HepG2 (cell line): Measurements from ENCODE around the gene DDX28. TPM values are rescaled to one million over a fixed set of nuclear protein-coding genes. Genes with fewer than 3 reads are reported as not detected.

Source experiments
- ATAC-seq: fragments of 200-7000 bp; cut with Tn5 transposase; 3 replicates; pipeline ENCODE4 v1.9.1; 2020; ENCODE audit warnings: mild to moderate bottlenecking, moderate library complexity
- BruUV-seq: library from RNA; stranded (reverse); fragments of 400-500 nt; replicated peaks from 2 replicates; lab custom pipeline; 2021; lab: Mats Ljungman, UMichigan
- CTCF ChIA-PET: fragments of 300-600 bp; formaldehyde crosslinking; extraction: SDS; loops from one replicate; lab custom pipeline; 2021; ENCODE audit warnings: low total read pairs, inconsistent platforms, low intra/inter-chr PET ratio; lab: Yijun Ruan, JAX
- POLR2A ChIA-PET: fragments of 350-600 bp; sonication (Branson Sonifier 250); formaldehyde crosslinking; loops from one replicate; lab custom pipeline; 2020; ENCODE audit warnings: antibody characterized with exemption, inconsistent platforms; lab: Yijun Ruan, JAX
- DNase-seq: peaks from one replicate; pipeline ENCODE4 v3.0.0-alpha.2; 2015; ENCODE audit warnings: low spot score
- FAIRE-seq: peaks from 3 replicates; lab custom pipeline; 2011; peaks lifted over from hg19 to GRCh38; lab: Jason Lieb, UNC
- H2AFZ ChIP-seq: one replicate; pipeline ENCODE4 v1.6.1; 2011; ENCODE audit warnings: low read length, inconsistent platforms
- H3K27ac ChIP-seq: fragments of 300-600 bp; 3 replicates; pipeline ENCODE4 v1.8.0; 2011; ENCODE audit warnings: mixed run types, mild to moderate bottlenecking, mixed read lengths, low read length, inconsistent platforms; ENCODE audit not compliant: insufficient read depth; ENCODE audit errors: extremely low read length
- H3K27me3 ChIP-seq, 2 experiments: fragments of 200-600 bp in 1 of 2; 2 replicates in 1 of 2; 3 replicates in 1 of 2; pipeline versions ENCODE4 v1.6.0 to v1.8.0; 2011; ENCODE audit warnings: low read length in 2 of 2, mild to moderate bottlenecking in 2 of 2, moderate library complexity in 2 of 2, inconsistent platforms in 1 of 2; ENCODE audit not compliant: insufficient read depth in 2 of 2, control insufficient read depth in 1 of 2
- H3K36me3 ChIP-seq, 2 experiments: fragments of 200-600 bp in 1 of 2; replicated peaks in 1 of 2; 2 replicates in 1 of 2; 3 replicates in 1 of 2; pipeline versions ENCODE4 v1.5.1 to v1.8.0; 2011; ENCODE audit warnings: low read length in 2 of 2, inconsistent platforms in 1 of 2; ENCODE audit not compliant: insufficient read depth in 2 of 2, control insufficient read depth in 1 of 2
- H3K4me1 ChIP-seq: 2 replicates; pipeline ENCODE4 v1.5.1; 2012; ENCODE audit warnings: low read length, inconsistent platforms; ENCODE audit not compliant: insufficient read depth
- H3K4me2 ChIP-seq: 2 replicates; pipeline ENCODE4 v1.6.0; 2011; ENCODE audit warnings: low read depth, low read length, inconsistent platforms
- H3K4me3 ChIP-seq, 3 experiments: fragments of 200-600 bp in 1 of 3; sonication (generic), shearing (Covaris generic) in 1 of 3; replicated peaks in 1 of 3; 2 replicates each; pipeline ENCODE4 v1.5.1; 2011 to 2016; ENCODE audit warnings: low read length in 3 of 3, inconsistent platforms in 2 of 3, low read depth in 2 of 3, mild to moderate bottlenecking in 2 of 3, control low read depth in 1 of 3, mixed read lengths in 1 of 3; ENCODE audit not compliant: insufficient read depth in 1 of 3
- H3K79me2 ChIP-seq: one replicate; pipeline ENCODE4 v1.6.1; 2011; ENCODE audit warnings: low read length, inconsistent platforms; ENCODE audit not compliant: insufficient read depth
- H3K9ac ChIP-seq: 2 replicates; pipeline ENCODE4 v1.6.0; 2011; ENCODE audit warnings: mild to moderate bottlenecking, low read depth, low read length, inconsistent platforms; ENCODE audit not compliant: insufficient read depth
- H3K9me3 ChIP-seq: 2 replicates; pipeline ENCODE4 v1.5.1; 2012; ENCODE audit warnings: mild to moderate bottlenecking, low read length
- H4K20me1 ChIP-seq: 2 replicates; pipeline ENCODE4 v1.6.0; 2011; ENCODE audit warnings: inconsistent platforms, mild to moderate bottlenecking, low read length, moderate library complexity; ENCODE audit not compliant: insufficient read depth
- CSRNP2 ChIP-seq: sonication (generic); formaldehyde crosslinking; conservative IDR thresholded peaks from 2 replicates; pipeline ENCODE4 v1.8.0; 2022; ENCODE audit warnings: low read depth, missing genetic modification reagents
- FIP1L1 ChIP-seq: fragments of 200-400 bp; formaldehyde crosslinking; IDR thresholded peaks from 2 replicates; pipeline ENCODE4 v1.6.1; 2018; ENCODE audit warnings: low read depth, mild to moderate bottlenecking, low read length, moderate library complexity, borderline replicate concordance; ENCODE audit not compliant: insufficient read depth
- HOXD1 ChIP-seq: sonication (generic); formaldehyde crosslinking; IDR thresholded peaks from 2 replicates; pipeline ENCODE4 v1.5.0; 2020; ENCODE audit warnings: missing genetic modification reagents
- KLF6 ChIP-seq: IDR thresholded peaks from 2 replicates; pipeline ENCODE4 v1.8.0; 2016; ENCODE audit warnings: missing biosample characterization, missing genetic modification reagents
- LCORL ChIP-seq, 2 experiments: fragments of 450-650 bp in 1 of 2; sonication (generic) in 1 of 2; formaldehyde crosslinking in 1 of 2; IDR thresholded peaks; 2 replicates each; pipeline versions ENCODE4 v1.5.0 to v1.6.1; 2017 to 2020; ENCODE audit warnings: antibody characterized with exemption in 1 of 2, missing genetic modification reagents in 1 of 2
- SMARCE1 ChIP-seq: fragments of 450-650 bp; IDR thresholded peaks from 2 replicates; pipeline ENCODE4 v1.6.1; 2017; ENCODE audit warnings: borderline replicate concordance
- ZHX2 ChIP-seq, 2 experiments: sonication (generic) in 1 of 2; formaldehyde crosslinking in 1 of 2; IDR thresholded peaks; 2 replicates each; pipeline versions ENCODE4 v1.6.1 to v1.9.0; 2014 to 2022; ENCODE audit warnings: antibody characterized with exemption in 1 of 2, borderline replicate concordance in 1 of 2, inconsistent platforms in 1 of 2, low read depth in 1 of 2, missing genetic modification reagents in 1 of 2
- ZNF580 ChIP-seq: IDR thresholded peaks from 2 replicates; pipeline ENCODE4 v1.6.1; 2016; ENCODE audit warnings: low read depth, borderline replicate concordance
- ZNF614 ChIP-seq: IDR thresholded peaks from 2 replicates; pipeline ENCODE4 v1.6.1; 2018; ENCODE audit warnings: missing biosample characterization, missing genetic modification reagents, inconsistent platforms, borderline replicate concordance
- ZNF749 ChIP-seq: sonication (generic); formaldehyde crosslinking; IDR thresholded peaks from 2 replicates; pipeline ENCODE4 v1.8.0; 2022; ENCODE audit warnings: mild to moderate bottlenecking, missing genetic modification reagents, moderate library complexity, borderline replicate concordance
- WGBS: methylation state at CpG from one replicate; pipeline ENCODE4 v1.1.6; 2017; ENCODE audit warnings: low lambda C conversion rate; 5-methylcytosine and 5-hydroxymethylcytosine counted together
- in situ Hi-C: cut with HindIII; loops from 2 replicates; pipeline ENCODE4 v1.10.0; 2017; ENCODE audit warnings: low pct_unique_long_range_greater_than_20kb; ENCODE audit not compliant: extremely low pct_ligation_motif_present
- intact Hi-C: fragments of 100-400 bp; cut with micrococcal nuclease; formaldehyde crosslinking; loops from one replicate; pipeline ENCODE4 v1.10.0; 2022; ENCODE audit not compliant: unreplicated experiment
- polyA plus RNA-seq, 8 experiments: library from polyadenylated mRNA; depleted of rRNA in 3 of 8; stranded (reverse) in 7 of 8; unstranded in 1 of 8; fragments of >200 nt; fragmentation: Illumina TruSeq in 4 of 8; extraction: Trizol in 4 of 8; gene quantifications; 2 replicates each; pipeline versions ENCODE4 v1.2.1 to v1.2.3, GENCODE V29; 2011 to 2016; ENCODE audit warnings: low read depth in 4 of 8, missing spikeins in 1 of 8, mixed read lengths in 1 of 8; ENCODE audit not compliant: insufficient read depth in 1 of 8
- total RNA-seq, 5 experiments: library from RNA; depleted of rRNA; stranded (reverse); fragments of >200 nt; fragmentation: Illumina TruSeq; extraction: Trizol; gene quantifications; 2 replicates each; pipeline ENCODE4 v1.2.3, GENCODE V29; 2016; ENCODE audit warnings: low read depth in 1 of 5
- TF ChIP-seq, protein P1 (sequence below): sonication (generic); formaldehyde crosslinking; IDR thresholded peaks from 2 replicates; pipeline ENCODE4 v1.5.0; 2020; ENCODE audit warnings: missing genetic modification reagents

DDX28 gene
- total and polyA plus RNA-seq, 2 of the 13 experiments (the other 11 are each of a cell fraction or from before 2014, with no cell fraction given): 14.1 to 16.4 TPM

DNA sequence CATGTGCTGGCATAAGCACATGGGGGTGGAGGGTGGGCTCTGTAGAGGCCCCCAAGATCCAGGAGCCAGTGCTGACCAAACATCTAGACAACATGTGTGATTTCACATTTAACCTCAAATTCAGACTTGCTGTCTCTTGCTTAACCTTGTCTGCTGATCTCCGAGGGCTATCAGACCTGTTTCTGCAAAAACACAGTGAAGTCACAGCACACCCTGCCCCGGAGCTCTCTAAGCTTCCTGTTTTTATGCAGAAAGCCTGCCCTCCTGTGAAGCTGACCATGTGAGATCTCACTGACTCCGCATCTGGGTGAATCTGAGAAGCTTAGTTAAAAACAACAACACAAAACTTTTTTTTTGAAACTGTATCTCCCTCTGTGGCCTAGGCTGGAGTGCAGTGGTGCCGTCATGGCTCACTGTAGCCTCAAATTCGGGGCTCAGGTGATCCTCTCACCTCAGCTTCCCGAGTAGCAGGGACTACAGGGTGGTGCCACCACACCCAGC, 17.2 kb downstream of the DDX28 start (continued):
- no peak for TF ChIP-seq HOXD1

DNA sequence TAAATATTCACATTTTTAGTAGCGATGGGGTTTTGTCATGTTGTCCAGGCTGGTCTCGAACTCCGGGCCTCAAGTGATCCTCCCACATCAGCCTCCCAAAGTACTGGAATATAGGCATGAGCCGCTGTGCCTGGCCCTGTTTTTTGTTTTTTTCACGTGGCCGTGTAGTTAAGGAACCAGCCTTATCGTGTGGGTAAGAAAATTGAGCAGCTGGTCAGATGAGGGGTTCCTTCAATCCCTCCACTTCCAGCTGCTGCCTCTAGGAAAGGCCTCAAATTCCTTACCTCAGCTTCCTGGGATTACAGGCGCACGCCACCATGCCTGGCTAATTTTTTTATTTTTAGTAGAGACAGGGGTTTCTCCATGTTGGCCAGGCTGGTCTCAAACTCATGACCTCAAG, 17.8 kb downstream of the DDX28 start:
- Histone ChIP-seq H3K27ac (no peak overlapping the region), H4K20me1 (no peaks in the 10 kb centered on the region), H3K9ac (no peak overlapping the region), H3K4me1 (peaks cover 30% of the 10 kb centered on the region), H3K9me3 (no peaks in the 10 kb centered on the region), H3K4me2 (no peak overlapping the region), H3K79me2 (no peaks in the 10 kb centered on the region), H3K4me3 (no peak overlapping the region), H3K27me3 (peaks cover 0 to 8% of the 10 kb centered on the region in 2 experiments; a peak in 2 of 5 replicates), H3K36me3 (no peaks in the 10 kb centered on the region), H2AFZ (no peak overlapping the region)
- in situ Hi-C loops: no loop called here
- no peak for DNase-seq
- CTCF ChIA-PET: no interaction called here
- no peak for ATAC-seq
- 56% methylated on average over 9 of the region's 9 CpGs for WGBS
- FAIRE-seq: no peak
- BruUV-seq: no TSS peak
- TF ChIP-seq ZNF749 (CRISPR knock-in tag): no peak
- TF ChIP-seq CSRNP2 (CRISPR knock-in tag): no peak
- TF ChIP-seq FIP1L1: no peak
- TF ChIP-seq ZNF580 (CRISPR knock-in tag): no peak
- TF ChIP-seq LCORL (IDR thresholded peaks at IDR 0.05): no peak
- no peak for TF ChIP-seq LCORL (CRISPR knock-in tag; IDR thresholded peaks at IDR 0.05)
- TF ChIP-seq SMARCE1: no peak
- no peak for TF ChIP-seq KLF6
- TF ChIP-seq ZNF614 (CRISPR knock-in tag): no peak
- no peak for TF ChIP-seq ZHX2 (IDR thresholded peaks at IDR 0.05; ENCODE audit: low read depth)
- no peak for TF ChIP-seq ZHX2 (CRISPR knock-in tag; IDR thresholded peaks at IDR 0.05; ENCODE audit: borderline replicate concordance)
- TF ChIP-seq, protein P1, sequence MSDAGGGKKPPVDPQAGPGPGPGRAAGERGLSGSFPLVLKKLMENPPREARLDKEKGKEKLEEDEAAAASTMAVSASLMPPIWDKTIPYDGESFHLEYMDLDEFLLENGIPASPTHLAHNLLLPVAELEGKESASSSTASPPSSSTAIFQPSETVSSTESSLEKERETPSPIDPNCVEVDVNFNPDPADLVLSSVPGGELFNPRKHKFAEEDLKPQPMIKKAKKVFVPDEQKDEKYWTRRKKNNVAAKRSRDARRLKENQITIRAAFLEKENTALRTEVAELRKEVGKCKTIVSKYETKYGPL (CRISPR knock-in tag): no peak
- intact Hi-C loops: no loop called here
- POLR2A ChIA-PET: interaction anchor here (0.6 to 2.1 kb wide), 3 partner anchors 17 to 106 kb away, joined by 3 to 7 read pairs (median 4); partner anchors contain the start of genes DDX28 and DUS2
